ENCODE data around the gene EHMT1.

Gene EHMT1

DNA sequence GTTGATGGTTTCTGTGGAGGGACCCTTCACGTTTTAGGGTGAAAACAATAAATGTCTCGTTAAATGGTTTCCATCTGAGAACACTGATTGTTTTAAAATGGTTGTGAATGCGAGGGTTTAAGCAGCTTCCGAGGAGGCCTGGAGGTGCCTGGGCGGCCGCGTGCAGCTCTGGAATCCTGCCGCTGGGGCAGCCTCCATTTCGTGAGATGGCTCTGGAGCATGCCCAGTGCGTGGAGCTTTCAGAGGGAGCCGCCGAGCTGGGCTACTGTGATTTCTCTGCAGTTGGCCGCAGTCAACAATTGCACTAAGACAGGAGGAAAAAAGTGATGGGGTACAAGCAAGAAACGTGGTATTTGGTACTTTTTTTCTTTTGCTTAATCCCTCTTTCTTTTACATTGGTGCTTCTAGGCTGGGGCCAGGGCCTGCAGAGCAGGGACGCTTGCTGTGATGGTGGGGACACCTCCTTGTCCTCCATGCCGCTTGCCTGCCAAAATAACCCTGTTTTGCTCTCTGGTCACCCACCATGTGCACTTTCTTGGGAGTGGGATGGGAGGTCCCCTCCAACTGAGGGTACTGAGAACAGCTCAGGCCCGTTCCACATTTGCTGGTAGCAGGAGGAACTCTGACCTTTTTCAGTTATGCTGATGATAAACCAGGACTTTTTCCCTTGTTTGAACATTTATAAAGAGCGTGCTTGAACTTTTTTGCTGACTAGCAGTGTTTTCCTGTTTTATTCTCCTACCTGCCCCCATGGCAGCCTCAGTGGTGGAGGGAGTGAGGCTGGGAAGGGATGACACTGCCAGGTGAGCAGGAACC is 47.1 kb downstream of the EHMT1 start:
- Histone ChIP-seq H3K27me3 (ENCODE audit: insufficient read depth, low read depth, severe bottlenecking) (no peaks in the 10 kb centered on the region), H3K27ac (no peak overlapping the region), H3K4me3 (ENCODE audit: low read depth, low read length) (no peak overlapping the region), H3K36me3 (peaks cover 11% of the 10 kb centered on the region), H3K9me3 (ENCODE audit: severe bottlenecking) (no peaks in the 10 kb centered on the region)
- DNase-seq: no peak
- no peak for TF ChIP-seq CTCF (IDR thresholded peaks at IDR 0.05; ENCODE audit: low read depth, low read length)

DNA sequence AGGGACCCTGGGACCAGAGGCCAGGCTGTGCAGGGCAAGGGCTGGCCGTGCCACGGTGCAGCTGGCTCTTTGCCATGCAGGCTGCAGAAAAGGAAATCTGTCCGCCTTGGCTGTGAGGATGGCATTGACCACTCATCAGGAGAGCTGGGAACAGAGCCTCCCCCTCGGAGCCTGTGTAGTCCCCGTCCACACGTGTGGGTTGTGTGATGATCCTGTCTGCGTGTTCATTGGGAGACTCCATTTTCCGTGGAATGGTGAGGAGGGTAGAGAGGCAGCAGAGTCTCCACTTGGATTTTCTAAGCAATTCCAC is 47.7 kb downstream of the EHMT1 start:
- no peak overlapping the region for H3K4me3 ChIP-seq (ENCODE audit: low read depth, low read length)
- no peaks in the 10 kb centered on the region for H3K9me3 ChIP-seq (ENCODE audit: severe bottlenecking)
- no peak overlapping the region for H3K27ac ChIP-seq
- no peak for TF ChIP-seq CTCF (IDR thresholded peaks at IDR 0.05; ENCODE audit: low read depth, low read length)
- peaks cover 11% of the 10 kb centered on the region for H3K36me3 ChIP-seq
- H3K27me3 ChIP-seq (ENCODE audit: insufficient read depth, low read depth, severe bottlenecking): no peaks in the 10 kb centered on the region
- no peak for DNase-seq

- peaks cover 11% of the 10 kb centered on the region for H3K36me3 ChIP-seq
- no peak for TF ChIP-seq CTCF (IDR thresholded peaks at IDR 0.05; ENCODE audit: low read depth, low read length)
- H3K4me3 ChIP-seq (ENCODE audit: low read depth, low read length): no peak overlapping the region
- no peak for DNase-seq
- H3K9me3 ChIP-seq (ENCODE audit: severe bottlenecking): no peaks in the 10 kb centered on the region
- H3K27ac ChIP-seq: no peak overlapping the region
- no peaks in the 10 kb centered on the region for H3K27me3 ChIP-seq (ENCODE audit: insufficient read depth, low read depth, severe bottlenecking)
These were observed 48.3 kb downstream of the EHMT1 start for GRCh38 chr9:137666955-137667670.

DNA sequence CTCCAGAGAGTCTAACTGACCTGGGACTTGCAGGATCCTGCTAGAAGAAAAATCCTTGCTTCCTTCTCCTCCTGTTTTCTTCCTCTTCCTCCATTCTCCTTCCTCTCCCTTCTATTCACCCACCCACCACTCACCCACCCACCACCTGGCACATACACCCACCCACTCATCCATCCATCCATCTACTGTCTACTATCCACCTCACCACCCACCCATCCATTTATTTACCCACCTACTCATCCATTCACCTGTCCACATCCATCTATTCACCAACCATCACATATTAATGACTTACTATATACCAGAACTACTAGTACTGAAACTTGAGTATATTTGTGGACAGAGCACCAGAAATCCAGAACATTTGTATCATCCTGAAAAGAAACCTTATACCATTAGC is 49.4 kb downstream of the EHMT1 start:
- no peak overlapping the region for H3K27ac ChIP-seq
- H3K27me3 ChIP-seq (ENCODE audit: insufficient read depth, low read depth, severe bottlenecking): no peaks in the 10 kb centered on the region

GRCh38 chr9:137669261-137669672 is 50.5 kb downstream of the EHMT1 start:
- Histone ChIP-seq H3K36me3 (peaks cover 11% of the 10 kb centered on the region), H3K27me3 (ENCODE audit: insufficient read depth, low read depth, severe bottlenecking) (no peaks in the 10 kb centered on the region), H3K9me3 (ENCODE audit: severe bottlenecking) (no peaks in the 10 kb centered on the region), H3K27ac (no peak overlapping the region; the same call in 1 of the 2 replicates), H3K4me3 (ENCODE audit: low read depth, low read length) (no peak overlapping the region)
- peak; percentile 22 for DNase-seq
- TF ChIP-seq CTCF (IDR thresholded peaks at IDR 0.05; ENCODE audit: low read depth, low read length): no peak; the same call in 1 of the 2 replicates

More for the DNA sequence above, 49.4 kb downstream of the EHMT1 start:
- H3K4me3 ChIP-seq (ENCODE audit: low read depth, low read length): no peak overlapping the region
- no peaks in the 10 kb centered on the region for H3K9me3 ChIP-seq (ENCODE audit: severe bottlenecking)
- peaks cover 11% of the 10 kb centered on the region for H3K36me3 ChIP-seq
- no peak for TF ChIP-seq CTCF (IDR thresholded peaks at IDR 0.05; ENCODE audit: low read depth, low read length)
- DNase-seq: no peak
